Urinary bladder (tissue), 4 donors: ENCODE data around the gene TRAF2. TPM values are rescaled to one million over a fixed set of nuclear protein-coding genes. Genes with fewer than 3 reads are reported as not detected.

Experiments used
- DNase-seq: peaks from one replicate; pipeline ENCODE4 v3.0.0-alpha.2; 2015; ENCODE audit errors: extremely low spot score
- H3K27ac ChIP-seq: one replicate; pipeline ENCODE4 v1.5.1; 2013; ENCODE audit warnings: low read depth, mild to moderate bottlenecking, moderate library complexity
- H3K36me3 ChIP-seq: one replicate; pipeline ENCODE4 v1.6.1; 2013; ENCODE audit warnings: mild to moderate bottlenecking, moderate library complexity; ENCODE audit not compliant: insufficient read depth
- H3K4me1 ChIP-seq: one replicate; pipeline ENCODE4 v1.6.1; 2013; ENCODE audit warnings: mild to moderate bottlenecking, moderate library complexity; ENCODE audit not compliant: insufficient read depth
- H3K4me3 ChIP-seq: one replicate; pipeline ENCODE4 v1.5.1; 2013; ENCODE audit warnings: low read depth, low read length
- WGBS: extraction: QIAGEN DNeasy Blood & Tissue Kit; methylation state at CpG from one replicate; pipeline ENCODE4 v1.1.7; 2013; 5-methylcytosine and 5-hydroxymethylcytosine counted together
- polyA plus RNA-seq: library from polyadenylated mRNA; stranded (reverse); fragments of 200-250 nt; gene quantifications from one replicate; pipeline ENCODE4 v1.2.3, GENCODE V29; 2013
- total RNA-seq: library from RNA; depleted of rRNA; stranded (reverse); fragments of >200 nt; gene quantifications from one replicate; pipeline ENCODE4 v1.2.3, GENCODE V29; 2014
- donor health status: healthy with polysubstance abuse.
- donor health status: healthy.

The TRAF2 gene
- total and polyA plus RNA-seq, 2 donors: 7.9 to 13.1 TPM

DNA sequence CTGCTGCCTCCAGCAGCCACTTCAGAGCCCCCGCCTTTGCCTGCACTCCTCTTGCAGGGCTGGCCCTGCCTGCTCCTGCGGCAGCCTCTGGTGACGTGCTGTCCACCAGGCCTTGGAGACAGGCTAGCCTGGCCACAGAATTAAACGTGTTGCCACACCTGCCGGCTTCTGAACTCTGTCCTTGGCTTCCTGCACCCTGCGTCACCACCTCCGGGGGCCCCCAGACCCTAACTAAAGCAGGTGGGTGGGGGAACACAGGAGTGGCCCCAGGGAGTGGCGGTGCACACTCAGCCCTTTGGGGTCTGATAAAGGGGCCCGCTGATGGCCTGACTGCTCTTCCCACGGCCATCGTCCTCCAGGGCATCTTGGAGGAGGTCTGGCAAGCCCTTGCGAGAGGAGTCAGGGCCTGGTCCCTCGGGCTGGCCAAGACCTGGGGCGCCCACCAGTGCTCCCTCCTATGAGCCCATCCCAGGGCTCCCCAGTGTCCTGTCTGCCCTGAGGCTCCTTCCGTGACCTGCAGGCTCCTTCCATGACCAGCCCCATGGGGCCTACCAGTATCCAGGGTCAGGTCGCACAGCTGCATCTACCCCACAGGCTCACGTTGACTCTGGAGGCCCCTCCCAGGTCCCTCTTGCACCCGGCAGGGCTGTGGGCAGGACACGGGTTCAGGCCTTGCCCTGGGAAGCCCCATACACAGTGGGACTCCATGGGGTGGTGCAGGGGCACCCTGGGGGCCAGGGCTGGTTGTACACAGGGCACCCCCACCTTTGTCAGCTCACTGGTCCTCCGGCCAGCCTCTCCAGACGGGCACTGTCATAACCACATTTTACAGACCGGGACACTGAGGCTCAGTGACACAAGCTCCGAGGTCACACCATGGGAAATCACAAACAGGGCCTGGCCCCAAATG is 35.2 kb upstream of the TRAF2 start:
- H3K4me3 ChIP-seq: no peak overlapping the region
- no peak for DNase-seq
- no peaks in the 10 kb centered on the region for H3K36me3 ChIP-seq
- WGBS: 84% methylated on average over 23 of the region's 23 CpGs
- H3K4me1 ChIP-seq: peaks cover 6% of the 10 kb centered on the region
- H3K27ac ChIP-seq: no peak overlapping the region

DNA sequence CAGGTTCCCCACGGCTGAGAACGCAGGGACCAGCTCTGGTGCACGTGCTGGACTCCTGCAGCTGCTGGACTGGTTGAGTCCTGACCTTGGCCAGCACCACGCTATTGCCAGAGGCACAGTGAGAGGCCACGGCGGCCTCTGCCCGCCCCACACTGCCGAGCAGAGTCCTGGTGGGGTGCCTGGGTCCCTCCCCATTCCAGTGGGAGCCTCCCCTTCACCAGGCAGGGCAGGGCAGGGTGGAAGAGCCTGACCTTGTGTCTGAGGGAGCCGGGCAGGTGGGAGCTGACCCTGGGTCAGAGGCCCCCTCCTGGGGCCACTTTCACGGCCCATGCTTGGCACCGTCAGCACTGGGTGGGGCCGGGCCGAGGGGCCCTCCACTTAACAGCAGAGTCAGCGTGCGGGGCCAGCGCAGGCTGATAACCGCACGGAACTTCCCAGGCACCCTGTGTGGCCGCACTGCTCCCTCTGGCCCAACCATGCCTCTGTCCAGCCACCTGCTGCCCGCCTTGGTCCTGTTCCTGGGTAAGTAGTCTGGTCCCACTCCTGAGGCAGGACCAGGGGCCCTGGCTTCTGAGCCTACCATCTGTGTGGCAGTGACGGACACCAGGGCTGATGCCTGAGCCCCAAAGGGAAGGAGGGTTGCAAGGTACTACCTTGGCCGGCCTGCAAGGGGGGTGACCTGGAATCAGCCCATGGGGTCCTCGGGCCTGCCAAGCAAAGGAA is 34.2 kb upstream of the TRAF2 start, which contains the start of gene MAMDC4:
MAMDC4 (plus strand) TSS at position 406 of the 723 bp plus-strand sequence; CDS start at position 477, 71 bp downstream.
- peaks cover 4% of the 10 kb centered on the region for H3K4me1 ChIP-seq
- no peak within 1 kb of the TSS for H3K27ac ChIP-seq
- 72% methylated on average over 23 of the region's 23 CpGs for WGBS
- H3K4me3 ChIP-seq: no peak within 1 kb of the TSS
- DNase-seq: no peak
- no peaks in the 10 kb centered on the region for H3K36me3 ChIP-seq

DNA sequence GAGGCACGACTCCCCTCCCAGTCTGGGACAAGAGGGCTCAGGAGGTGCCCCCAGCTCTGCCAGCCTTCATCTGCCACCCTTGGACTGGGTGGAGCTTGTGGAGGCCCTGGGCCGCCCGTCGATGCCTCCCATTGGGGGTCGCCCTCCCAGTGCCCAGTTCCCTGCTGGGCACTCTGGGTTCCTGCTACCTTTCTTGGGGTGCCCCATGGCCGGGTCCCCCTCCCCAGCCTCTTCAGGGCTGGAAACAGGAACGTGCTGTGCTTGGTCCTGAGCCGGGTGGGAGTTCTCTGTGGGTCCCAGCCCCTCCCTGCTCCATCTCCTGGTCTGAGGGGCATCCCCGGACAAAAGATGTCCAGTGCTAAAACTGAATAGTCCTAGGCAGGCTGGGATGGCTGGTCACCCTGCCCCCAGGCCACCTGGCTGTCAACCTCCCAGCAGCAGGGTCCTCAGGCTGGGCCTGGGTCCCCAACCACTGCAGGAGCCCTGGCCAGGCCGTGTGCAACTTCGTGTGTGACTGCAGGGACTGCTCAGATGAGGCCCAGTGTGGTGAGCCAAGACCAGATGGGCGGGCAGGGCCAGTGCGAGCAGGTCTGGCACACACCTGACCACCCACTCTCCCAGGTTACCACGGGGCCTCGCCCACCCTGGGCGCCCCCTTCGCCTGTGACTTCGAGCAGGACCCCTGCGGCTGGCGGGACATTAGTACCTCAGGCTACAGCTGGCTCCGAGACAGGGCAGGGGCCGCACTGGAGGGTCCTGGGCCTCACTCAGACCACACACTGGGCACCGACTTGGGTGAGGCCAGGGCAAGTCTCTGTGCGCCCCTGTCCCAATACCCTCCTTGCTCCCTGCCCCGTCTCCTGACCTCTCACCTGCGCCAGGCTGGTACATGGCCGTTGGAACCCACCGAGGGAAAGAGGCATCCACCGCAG is 33.4 kb upstream of the TRAF2 start:
- no peaks in the 10 kb centered on the region for H3K36me3 ChIP-seq

DNA sequence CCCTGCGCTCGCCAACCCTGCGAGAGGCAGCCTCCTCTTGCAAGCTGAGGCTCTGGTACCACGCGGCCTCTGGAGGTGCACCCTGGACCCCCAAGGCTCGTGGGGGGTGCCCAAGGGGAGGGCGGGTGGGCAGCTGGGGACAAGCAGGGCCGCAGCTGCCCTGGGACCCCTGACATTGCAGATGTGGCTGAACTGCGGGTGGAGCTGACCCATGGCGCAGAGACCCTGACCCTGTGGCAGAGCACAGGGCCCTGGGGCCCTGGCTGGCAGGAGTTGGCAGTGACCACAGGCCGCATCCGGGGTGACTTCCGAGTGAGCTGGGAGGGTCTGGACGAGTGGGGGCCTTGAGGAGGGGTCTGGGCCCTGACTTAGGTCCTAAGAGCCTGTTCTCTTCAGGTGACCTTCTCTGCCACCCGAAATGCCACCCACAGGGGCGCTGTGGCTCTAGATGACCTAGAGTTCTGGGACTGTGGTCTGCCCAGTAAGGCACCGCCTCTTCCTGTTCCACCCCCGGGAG is 32.7 kb upstream of the TRAF2 start:
- Histone ChIP-seq H3K4me3 (no peak overlapping the region), H3K27ac (no peak overlapping the region), H3K4me1 (peaks cover 1% of the 10 kb centered on the region), H3K36me3 (no peaks in the 10 kb centered on the region)
- 85% methylated on average over 18 of the region's 18 CpGs for WGBS
- no peak for DNase-seq

More for the DNA sequence above, 33.4 kb upstream of the TRAF2 start:
- Histone ChIP-seq H3K27ac (no peak overlapping the region), H3K4me1 (peaks cover 4% of the 10 kb centered on the region), H3K4me3 (no peak overlapping the region)
- WGBS: 81% methylated on average over 29 of the region's 29 CpGs
- DNase-seq: no peak

DNA sequence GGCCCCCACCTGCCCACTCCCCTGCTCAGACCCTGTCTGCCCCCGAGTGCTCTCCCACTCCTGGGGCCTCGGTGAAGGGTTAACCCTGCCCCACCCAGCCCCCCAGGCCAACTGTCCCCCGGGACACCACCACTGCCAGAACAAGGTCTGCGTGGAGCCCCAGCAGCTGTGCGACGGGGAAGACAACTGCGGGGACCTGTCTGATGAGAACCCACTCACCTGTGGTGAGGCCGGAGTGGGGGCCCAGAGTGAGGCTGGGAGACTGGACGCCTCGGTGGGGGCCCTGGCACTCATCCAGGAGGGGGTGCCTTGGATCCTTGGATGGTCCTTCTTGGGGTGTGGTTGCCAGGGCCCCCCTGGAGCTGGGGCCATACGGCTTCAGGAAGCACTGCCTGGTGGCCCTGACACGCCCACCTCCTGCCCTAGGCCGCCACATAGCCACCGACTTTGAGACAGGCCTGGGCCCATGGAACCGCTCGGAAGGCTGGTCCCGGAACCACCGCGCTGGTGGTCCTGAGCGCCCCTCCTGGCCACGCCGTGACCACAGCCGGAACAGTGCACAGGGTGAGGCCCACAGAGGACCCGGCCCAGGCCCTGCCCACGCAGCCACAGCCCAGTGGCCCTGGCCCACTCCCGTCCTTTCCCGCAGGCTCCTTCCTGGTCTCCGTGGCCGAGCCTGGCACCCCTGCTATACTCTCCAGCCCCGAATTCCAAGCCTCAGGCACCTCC is 32.0 kb upstream of the TRAF2 start:
- no peak for DNase-seq
- H3K4me3 ChIP-seq: no peak overlapping the region
- H3K4me1 ChIP-seq: peaks cover 1% of the 10 kb centered on the region
- H3K36me3 ChIP-seq: no peaks in the 10 kb centered on the region
- 70% methylated on average over 30 of the region's 30 CpGs for WGBS
- H3K27ac ChIP-seq: no peak overlapping the region

DNA sequence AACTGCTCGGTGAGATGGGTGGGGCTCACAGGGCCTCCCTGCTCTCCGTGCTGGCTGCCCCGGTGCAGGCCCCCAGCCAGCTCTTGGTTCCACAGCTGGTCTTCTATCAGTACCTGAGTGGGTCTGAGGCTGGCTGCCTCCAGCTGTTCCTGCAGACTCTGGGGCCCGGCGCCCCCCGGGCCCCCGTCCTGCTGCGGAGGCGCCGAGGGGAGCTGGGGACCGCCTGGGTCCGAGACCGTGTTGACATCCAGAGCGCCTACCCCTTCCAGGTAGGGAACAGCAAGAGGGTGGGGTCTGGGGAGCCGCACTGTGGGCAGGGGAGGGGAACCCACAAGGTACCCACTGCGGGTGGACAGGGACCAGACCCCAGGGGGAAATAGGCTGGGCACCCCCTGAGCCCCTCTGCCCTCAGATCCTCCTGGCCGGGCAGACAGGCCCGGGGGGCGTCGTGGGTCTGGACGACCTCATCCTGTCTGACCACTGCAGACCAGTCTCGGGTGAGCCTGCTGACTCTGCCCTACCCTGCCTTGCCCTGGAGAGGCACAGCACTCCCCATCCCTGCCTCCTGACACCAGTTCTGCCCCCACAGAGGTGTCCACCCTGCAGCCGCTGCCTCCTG is 31.4 kb upstream of the TRAF2 start:
- no peak for DNase-seq
- Histone ChIP-seq H3K36me3 (no peaks in the 10 kb centered on the region), H3K27ac (no peak overlapping the region), H3K4me3 (no peak overlapping the region), H3K4me1 (no peaks in the 10 kb centered on the region)
- 65% methylated on average over 23 of the region's 23 CpGs for WGBS

DNA sequence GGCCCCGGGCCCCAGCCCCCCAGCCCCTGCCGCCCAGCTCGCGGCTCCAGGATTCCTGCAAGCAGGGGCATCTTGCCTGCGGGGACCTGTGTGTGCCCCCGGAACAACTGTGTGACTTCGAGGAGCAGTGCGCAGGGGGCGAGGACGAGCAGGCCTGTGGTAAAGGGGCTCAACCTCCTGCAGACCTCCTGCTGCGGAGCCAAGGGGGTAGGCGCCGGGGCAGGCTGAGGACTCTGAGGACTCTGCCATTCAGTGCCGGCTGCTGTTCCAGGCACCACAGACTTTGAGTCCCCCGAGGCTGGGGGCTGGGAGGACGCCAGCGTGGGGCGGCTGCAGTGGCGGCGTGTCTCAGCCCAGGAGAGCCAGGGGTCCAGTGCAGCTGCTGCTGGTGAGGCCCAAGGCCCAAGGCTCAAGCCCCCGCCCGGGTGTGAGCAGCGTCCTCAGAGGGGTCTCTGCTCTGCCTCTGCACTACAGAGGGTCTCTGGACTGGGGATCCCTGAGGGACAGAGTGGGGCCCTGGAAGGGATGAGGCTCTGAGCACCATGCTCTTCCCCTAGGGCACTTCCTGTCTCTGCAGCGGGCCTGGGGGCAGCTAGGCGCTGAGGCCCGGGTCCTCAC is 30.7 kb upstream of the TRAF2 start:
- H3K4me3 ChIP-seq: no peak overlapping the region
- no peak for DNase-seq
- WGBS: 73% methylated on average over 26 of the region's 26 CpGs
- no peaks in the 10 kb centered on the region for H3K4me1 ChIP-seq
- no peak overlapping the region for H3K27ac ChIP-seq
- no peaks in the 10 kb centered on the region for H3K36me3 ChIP-seq

DNA sequence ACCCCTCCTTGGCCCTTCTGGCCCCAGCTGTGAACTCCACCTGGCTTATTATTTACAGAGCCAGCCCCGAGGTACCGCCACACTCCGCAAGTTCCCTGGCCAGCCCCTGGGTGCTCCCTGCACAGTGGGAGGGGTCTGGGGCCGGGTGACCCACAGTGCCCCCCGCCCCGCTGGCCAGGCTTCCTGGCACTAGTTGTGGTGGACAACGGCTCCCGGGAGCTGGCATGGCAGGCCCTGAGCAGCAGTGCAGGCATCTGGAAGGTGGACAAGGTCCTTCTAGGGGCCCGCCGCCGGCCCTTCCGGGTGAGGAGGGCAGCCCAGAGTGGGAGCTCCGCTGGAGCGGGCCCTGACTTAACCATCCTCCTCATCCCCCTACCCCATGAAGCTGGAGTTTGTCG is 30.2 kb upstream of the TRAF2 start:
- no peak overlapping the region for H3K4me3 ChIP-seq
- no peaks in the 10 kb centered on the region for H3K36me3 ChIP-seq
- H3K4me1 ChIP-seq: no peaks in the 10 kb centered on the region
- H3K27ac ChIP-seq: no peak overlapping the region
- WGBS: 70% methylated on average over 15 of the region's 15 CpGs
- no peak for DNase-seq

DNA sequence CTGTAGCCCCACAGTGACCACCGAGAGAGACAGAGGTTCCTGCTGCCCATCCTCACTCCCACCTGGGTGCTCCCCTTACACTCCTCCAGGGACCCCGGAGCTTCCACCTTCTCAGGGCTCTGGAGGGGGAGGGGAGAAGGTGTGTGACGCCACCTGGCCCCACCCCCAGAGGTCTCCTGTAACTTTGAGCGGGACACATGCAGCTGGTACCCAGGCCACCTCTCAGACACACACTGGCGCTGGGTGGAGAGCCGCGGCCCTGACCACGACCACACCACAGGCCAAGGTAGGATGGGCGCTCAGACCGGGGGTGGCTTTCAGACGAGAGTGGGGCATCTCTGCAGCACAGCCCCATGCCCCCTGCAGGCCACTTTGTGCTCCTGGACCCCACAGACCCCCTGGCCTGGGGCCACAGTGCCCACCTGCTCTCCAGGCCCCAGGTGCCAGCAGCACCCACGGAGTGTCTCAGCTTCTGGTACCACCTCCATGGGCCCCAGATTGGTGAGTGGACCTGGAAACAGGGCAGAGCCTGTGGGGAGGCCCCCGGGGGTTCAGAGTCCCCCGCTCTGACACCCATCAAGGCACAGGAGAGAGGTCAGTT is 29.7 kb upstream of the TRAF2 start:
- DNase-seq: no peak
- Histone ChIP-seq H3K27ac (no peak overlapping the region), H3K4me3 (no peak overlapping the region), H3K4me1 (no peaks in the 10 kb centered on the region), H3K36me3 (no peaks in the 10 kb centered on the region)
- 81% methylated on average over 14 of the region's 14 CpGs for WGBS

DNA sequence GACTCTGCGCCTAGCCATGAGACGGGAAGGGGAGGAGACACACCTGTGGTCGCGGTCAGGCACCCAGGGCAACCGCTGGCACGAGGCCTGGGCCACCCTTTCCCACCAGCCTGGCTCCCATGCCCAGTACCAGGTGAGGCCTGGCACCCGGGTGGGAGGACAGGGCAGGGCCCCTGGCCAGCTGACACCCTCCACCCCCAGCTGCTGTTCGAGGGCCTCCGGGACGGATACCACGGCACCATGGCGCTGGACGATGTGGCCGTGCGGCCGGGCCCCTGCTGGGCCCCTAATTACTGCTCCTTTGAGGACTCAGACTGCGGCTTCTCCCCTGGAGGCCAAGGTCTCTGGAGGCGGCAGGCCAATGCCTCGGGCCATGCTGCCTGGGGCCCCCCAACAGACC is 29.1 kb upstream of the TRAF2 start:
- H3K27ac ChIP-seq: no peak overlapping the region
- H3K36me3 ChIP-seq: peaks cover 4% of the 10 kb centered on the region
- no peak overlapping the region for H3K4me3 ChIP-seq
- no peak for DNase-seq
- H3K4me1 ChIP-seq: no peaks in the 10 kb centered on the region
- 87% methylated on average over 19 of the region's 19 CpGs for WGBS

DNA sequence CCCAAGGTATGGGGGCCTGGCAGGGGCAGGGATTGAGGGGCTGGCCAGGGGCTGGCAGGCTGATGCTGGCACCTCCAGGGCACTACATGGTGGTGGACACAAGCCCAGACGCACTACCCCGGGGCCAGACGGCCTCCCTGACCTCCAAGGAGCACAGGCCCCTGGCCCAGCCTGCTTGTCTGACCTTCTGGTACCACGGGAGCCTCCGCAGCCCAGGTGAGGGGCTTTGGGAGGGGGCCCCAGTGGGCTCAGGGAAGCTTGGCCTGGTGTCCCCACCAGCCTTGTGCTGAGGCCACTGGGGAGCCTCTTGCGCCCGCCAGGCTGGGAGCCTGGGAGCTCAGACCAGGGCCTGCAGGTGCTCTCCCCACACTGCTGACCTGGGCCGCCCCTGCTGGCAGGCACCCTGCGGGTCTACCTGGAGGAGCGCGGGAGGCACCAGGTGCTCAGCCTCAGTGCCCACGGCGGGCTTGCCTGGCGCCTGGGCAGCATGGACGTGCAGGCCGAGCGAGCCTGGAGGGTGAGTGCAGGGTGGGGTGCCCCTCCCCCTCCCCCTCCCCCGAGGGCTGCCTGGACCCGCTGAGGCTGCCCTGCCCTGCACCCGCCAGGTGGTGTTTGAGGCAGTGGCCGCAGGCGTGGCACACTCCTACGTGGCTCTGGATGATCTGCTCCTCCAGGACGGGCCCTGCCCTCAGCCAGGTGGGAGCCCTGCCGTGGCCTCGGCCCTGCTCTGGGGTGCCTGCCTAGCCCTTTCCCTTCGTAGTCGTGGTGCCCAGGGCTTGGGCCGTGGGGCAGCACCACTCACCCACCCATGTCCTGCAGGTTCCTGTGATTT is 28.5 kb upstream of the TRAF2 start:
- Histone ChIP-seq H3K4me1 (no peaks in the 10 kb centered on the region), H3K36me3 (peaks cover 9% of the 10 kb centered on the region), H3K27ac (no peak overlapping the region), H3K4me3 (no peak overlapping the region)
- 81% methylated on average over 29 of the region's 29 CpGs for WGBS
- DNase-seq: no peak
